KBM-7 (cell line): Measurements from ENCODE around the gene ACTR3.
A peak's percentile ranks its signal among the peaks of the same experiment; 100 is the strongest.

Experiments
- DNase-seq: peaks from one replicate; pipeline ENCODE4 v3.0.0-alpha.2; 2015
- in situ Hi-C: fragments of 300-500 bp; cut with MboI; formaldehyde crosslinking; loops from 2 replicates; pipeline ENCODE4 v1.14.3; 2020; ENCODE audit warnings: low sequenced_read_pairs, low pct_unique_long_range_greater_than_20kb, mixed read lengths

Gene ACTR3

DNA sequence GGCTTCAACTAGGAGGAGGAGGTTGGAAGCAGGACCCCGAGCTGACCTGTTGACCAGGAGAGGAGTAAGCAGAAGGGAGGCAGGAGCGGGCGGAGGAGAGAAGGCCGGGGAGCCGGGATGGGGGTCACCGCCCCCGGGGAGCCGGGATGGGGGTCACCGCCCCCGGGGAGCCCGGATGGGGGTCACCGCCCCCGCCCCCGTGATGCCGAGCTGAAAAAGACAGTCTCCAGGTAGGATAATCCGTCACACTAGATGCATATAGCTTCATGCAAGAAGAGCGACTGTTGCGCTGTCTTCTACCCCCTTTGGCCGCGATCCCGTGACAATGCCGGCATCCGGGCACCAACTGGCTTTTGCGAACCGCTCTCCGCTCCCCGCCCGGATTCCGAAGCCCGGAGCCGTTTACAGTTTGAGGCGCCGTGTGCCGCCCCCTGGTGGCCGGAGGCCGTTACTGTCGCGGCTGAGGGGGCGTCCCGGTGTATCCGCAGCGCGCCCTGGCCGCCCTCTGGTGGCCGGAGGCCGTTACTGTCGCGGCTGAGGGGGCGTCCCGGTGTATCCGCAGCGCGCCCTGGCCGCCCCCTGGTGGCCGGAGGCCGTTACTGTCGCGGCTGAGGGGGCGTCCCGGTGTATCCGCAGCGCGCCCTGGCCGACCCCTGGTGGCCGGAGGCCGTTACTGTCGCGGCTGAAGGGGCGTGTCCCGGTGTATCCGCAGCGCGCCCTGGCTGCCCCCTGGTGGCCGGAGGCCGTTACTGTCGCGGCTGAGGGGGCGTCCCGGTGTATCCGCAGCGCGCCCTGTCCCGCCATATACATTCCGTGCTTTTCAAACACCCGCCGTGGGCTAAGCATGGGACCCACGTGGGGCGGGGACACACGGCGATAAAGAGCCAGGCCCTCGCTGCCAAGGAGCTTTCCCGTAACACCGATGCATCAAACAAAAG lies 89.6 kb downstream of the ACTR3 start:
- in situ Hi-C loops: loop anchor here (25.0 kb wide), 1 partner anchor 583 kb away; no protein-coding TSS in a partner anchor
- DNase-seq: no peak

DNA sequence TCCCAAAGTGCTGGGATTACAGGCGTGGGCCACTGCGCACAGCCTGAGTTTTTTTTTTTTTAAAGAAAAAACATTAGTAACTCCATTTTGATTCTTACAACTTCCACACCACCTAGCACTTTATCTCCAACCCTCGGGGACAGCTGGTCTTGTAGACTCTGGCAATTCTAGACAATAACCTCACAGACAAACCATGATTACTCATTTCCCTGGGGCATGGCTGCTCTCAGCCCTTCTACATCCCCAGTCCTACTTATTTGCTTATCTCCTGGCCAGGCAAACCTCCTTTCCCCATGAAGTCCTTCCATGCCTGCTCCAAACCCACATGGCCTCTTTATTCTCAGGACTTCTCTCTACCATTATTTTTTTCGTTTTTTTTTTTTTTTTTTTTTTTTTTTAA lies 91.1 kb downstream of the ACTR3 start:
- in situ Hi-C loops: loop anchor here (25.0 kb wide), 1 partner anchor 581 kb away; no protein-coding TSS in a partner anchor
- DNase-seq: no peak

DNA sequence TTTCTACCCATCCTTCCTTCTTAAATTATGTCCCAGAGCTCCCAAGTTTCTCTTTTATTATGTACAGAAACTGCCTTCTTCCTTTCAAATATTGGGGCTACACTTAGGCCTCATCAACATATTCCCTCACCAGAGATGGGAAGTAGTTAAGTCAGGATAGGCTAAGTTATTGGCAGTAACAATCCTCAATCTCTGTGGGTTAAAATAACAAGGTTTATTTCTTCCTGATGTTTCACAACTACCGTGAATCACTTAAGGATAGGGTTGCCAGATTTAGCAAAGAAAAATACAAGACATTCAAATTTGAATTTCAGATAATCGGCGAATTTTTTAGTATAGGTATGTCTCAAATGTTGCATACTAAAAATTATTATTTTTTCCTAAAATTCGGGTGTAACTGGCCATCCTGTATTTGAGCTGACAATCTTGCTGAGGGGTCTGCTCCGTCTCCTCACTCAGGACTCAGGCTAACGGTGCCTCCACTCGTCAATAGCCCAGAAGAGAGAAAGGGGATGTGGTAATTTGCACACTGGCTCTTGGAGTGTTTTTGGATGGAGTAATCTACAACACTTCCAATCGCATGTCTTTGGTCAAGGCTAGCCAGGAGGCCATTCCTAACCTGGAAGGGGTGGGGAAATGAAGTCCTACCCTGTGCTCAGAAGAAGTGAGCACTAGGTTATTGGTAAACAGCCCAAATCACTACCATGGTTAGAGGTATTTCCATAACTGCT lies 91.7 kb downstream of the ACTR3 start:
- DNase-seq: no peak
- in situ Hi-C loops: loop anchor here (25.0 kb wide), 1 partner anchor 581 kb away; no protein-coding TSS in a partner anchor

DNA sequence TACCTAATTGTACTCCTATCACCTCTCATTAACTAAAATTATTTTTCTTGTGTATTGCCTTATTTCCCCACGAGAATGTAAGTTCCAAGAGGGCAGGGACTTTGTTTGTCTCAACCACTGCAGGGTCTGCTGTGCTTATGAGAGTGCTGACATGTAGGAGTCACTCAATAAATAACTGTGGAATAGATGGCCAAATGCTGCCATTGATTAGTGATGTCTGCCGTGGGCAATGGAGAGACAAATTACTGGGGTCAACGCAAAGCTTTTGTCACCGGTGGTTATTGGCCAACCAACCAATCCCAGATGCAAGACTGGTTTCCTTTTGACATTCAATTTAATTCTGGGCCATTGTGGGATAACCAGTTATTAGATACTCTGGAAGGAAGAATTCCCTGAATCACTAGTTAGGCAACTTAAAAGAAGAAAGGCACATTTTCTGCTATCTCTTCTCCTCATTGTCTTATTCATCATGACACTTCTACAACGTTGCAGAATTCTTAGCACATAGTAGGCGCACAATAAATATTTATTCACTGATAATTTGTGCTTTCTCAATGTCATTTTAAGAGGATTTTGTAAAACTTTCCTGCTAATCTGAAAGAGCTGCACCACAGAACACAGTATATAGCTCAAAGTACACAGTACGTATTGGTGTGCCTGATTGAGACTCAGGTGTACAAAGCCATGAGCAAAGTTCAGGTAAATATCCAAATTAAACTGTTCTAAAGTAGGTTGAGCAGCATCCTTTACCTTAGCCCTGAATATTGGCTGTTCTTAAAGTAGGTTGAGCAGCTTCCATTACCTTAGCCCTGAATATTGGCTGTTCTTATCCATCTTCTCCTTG lies 95.9 kb downstream of the ACTR3 start:
- no peak for DNase-seq
- in situ Hi-C loops: loop anchor here (25.0 kb wide), 1 partner anchor 577 kb away; no protein-coding TSS in a partner anchor

DNA sequence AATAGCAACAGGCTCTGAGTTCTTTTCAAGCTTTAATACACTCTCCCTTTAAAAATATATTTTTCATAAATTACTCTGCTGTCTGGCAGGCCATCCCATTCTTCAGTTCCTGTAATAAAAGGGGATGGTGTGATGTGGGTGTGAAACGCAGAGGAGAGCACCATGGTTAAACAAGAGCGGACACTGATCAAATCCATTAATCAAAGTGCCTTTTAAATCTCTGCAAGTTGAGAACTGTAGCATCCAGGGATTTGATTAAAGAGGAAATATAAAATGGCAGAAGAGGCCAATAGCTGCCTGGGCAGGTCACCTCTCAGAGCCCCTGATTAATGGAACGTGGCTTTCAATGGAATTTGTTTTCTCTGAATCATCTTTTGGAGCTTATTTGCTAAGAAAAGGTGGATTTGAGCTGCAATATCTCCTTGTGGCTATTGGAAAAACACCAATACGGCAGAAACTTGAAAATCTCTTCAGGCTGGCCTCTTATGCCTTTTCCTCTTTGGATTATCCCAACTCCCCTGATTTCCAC lies 96.9 kb downstream of the ACTR3 start:
- in situ Hi-C loops: loop anchor here (25.0 kb wide), 1 partner anchor 575 kb away; no protein-coding TSS in a partner anchor
- no peak for DNase-seq

DNA sequence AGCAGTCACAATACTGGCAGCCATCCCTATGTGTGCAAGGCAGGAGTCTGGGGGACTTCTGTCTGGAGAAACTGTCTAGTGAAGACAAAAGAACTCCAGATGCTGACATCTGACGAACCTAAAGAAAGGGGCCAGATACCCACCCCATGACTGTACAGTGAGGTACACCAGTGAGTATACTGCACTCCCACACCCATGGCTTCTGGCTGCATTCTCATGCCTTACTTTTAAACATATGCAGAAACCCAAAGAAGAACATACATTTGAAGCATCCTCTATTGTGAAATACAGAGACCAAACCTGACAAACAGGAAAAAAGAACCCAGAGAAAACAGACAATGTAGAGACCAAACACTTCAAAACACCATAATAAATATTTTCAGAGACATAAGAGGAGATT lies 102.2 kb downstream of the ACTR3 start:
- in situ Hi-C loops: loop anchor here (25.0 kb wide), 1 partner anchor 570 kb away; no protein-coding TSS in a partner anchor
- no peak for DNase-seq

DNA sequence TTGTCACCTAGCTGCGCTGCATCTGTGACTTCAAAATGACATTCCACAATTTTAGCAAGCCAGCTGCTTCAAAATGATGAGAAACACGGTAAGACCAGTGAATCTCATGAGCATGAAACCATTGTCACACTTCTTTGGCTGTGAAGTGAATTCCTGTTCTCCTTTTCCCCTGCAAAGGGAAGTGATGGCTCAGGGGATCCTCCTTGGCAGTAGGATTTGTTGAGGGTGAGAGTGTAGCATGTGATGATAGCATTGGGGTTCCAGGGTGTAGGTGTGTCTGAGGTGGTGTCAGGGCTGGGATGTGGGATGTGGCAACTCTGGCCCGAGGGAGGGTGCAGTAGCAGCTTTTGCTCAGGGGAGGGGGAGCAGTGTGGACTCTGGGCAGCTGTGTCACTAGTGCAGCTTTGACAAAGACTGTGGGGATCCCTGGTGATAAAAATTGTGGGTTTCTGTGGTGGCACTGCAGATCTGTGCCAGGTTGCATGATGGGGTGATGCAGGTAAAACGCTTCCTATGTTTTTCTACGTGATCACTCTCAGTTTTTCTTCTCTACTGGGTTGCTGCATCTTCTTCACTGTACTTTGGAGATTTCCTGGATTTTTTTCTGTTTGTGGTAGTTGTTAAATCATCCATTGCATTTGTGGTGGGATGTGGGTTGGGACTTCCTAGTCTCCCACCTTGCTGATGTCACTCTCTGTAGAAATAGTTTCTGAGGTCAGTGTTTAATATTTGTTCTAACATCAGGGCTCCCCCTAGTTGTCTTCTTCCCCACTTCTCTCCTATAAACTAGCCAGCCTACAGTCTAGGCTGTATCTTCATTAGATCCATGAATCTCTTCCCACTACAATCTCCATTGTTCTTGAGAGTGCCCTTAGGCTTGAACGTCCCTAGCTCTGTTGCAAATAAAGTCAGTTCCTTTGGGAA lies 107.0 kb downstream of the ACTR3 start:
- DNase-seq: peak; percentile 11
- in situ Hi-C loops: loop anchor here (25.0 kb wide), 1 partner anchor 565 kb away; no protein-coding TSS in a partner anchor

DNA sequence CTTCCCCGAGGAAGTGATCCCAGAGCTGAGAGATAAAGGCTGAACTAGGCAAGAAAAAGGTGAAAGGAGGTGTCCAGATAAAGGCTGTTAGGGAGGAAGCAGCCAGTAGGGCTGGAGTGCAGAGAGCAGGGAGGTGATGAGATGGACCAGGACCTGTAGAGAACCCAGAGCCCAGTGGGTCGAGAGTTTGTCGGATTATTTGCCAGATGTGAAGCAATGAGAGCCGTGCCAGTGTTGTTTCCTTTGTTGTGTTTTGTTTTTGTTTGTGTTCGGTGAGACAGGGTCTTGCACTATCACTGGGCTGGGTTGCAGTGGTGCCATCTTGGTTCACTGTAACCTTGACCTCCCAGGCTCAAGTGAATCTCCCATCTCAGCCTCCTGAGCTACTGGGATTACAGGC lies 111.3 kb downstream of the ACTR3 start:
- in situ Hi-C loops: no loop called here
- DNase-seq: no peak

DNA sequence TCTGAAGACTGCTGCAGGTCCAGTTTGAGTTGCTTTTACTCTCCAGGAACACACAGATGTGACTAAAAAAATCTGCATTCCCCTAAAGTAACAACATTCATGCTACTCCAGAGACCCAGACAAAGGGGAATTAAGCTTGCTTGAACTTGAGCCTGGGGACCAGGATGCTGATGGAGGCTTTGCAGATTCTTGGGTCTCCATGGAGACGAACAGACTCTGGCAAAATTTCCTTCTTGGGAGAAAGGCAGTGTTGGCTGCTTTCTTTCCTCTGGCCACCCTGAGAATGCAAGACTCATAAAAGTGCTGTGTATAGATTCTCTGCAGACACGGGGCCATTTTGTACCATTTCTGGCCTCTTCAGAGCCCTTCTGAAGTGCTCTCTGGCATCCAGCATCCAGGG lies 112.0 kb downstream of the ACTR3 start:
- in situ Hi-C loops: no loop called here
- DNase-seq: no peak

DNA sequence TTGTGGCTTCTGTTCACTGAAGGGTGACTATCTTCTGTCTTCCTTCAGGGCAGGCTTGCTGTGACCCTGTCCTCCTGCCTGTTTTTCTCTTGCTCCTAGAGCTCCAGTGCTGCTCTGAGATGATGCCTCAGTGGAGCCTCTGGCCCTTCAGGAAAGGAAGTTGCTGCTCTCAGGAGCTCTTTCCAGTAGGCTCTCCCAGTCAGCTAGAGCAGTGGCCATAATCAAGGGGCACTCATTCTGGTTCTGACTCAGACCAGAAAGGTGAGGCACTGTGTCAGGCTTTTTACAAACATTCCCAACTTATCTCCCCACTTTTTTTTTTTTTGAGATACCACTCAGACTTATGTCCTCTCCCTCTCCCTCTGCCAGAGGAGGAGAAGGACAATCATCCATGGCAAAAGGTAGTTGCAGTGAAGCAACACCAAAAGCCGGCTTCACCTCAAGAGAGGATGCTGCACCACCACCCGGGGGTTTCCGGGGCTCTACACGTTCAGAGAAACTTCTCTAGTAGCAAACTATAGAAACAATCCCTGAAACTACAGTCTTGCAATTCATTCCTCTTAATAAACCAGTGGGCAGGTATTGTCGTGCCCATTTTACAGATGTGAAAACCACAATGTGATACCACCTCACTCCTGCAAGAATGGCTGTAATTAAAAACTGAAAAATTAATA lies 115.4 kb downstream of the ACTR3 start:
- in situ Hi-C loops: no loop called here

DNA sequence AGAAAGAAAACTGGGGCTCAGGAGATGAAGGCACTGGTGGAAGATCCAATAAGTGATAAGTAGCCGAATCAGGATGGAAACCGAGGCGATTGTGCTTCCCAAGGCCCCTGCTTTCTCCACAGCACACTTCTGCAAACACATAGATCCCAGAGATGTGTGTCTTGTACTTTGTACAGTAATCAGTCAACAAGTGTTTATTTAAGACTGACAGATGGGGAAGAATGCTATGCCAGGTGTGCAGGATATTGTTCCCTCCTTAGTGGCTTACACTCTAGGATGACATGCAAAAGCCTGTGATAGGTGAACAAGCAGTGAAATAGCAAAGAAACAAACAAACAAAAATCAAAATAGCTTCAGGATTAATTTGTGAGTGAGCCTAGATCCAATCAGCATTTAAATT lies 116.6 kb downstream of the ACTR3 start:
- no peak for DNase-seq
- in situ Hi-C loops: no loop called here

More for the DNA sequence above, 115.4 kb downstream of the ACTR3 start:
- no peak for DNase-seq

DNA sequence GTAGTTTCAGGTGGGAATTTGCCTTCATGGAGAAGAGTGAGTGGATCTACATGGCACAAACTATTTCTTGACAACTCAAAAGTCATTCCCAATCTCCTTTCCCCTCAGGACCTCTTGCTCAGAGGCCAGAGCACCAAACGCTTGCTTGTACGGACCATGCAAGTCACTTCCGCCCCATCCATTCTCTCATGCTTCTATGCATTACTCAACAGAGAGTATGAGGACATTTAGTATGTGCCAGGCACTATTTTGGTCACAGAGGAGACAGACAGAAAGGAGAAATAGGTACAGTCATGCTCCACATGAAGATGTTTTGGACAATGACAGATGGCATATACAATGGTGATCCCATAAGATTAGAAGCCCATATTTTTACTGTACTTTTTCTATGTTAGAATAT lies 117.5 kb downstream of the ACTR3 start:
- in situ Hi-C loops: no loop called here
- DNase-seq: no peak

DNA sequence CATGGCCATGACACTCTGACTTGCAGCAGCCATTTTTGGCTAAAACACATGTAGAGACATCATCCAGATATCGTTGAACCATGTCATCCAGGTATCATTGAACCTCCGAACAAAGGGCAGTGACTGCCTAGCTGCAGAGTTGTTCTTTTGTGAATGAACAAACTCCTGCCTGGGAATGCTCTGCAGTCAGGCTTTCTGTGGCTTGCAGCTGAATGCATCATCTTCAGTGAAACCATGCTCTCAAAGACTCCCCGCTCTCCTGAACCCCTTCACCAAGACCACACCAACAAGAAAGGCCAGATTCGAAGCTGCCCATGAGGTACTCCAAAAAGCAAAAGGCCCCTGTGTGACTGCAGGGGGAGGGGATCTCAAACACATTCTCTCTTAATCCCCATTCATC lies 118.8 kb downstream of the ACTR3 start:
- DNase-seq: no peak
- in situ Hi-C loops: no loop called here

DNA sequence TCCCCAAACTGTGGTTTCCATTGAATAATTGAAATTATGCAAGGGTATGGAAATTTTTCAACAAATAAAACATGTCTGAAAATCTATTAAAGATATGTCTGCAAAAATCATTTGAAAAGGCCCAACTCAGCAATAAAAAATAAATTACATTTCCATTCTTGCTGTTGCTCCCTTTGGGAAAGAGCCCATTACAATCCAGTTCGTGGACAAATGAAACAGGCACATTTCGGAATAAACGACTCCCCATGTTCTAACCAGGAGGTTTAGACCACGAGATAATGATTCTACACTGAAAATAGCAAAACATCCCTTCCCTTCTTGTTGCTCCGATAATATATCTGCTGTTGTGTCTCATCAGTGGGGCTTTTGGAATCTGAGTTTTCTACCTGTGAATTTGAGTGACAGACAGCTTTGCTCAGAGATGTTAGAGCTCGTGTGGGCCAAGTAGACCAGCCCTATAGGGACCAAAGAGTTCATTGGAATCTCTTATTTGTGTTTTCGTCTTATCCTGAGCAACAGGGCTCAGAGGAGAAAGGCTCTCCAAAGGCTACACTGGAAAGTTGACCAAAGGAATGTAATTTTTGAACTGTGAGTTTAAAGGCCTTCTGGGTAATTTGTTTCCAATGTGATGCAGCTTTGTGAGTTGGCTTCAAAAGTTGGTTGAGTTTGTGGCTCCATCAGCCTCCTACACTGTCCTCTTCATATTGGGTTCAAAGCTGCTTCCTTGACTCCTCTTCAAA lies 119.5 kb downstream of the ACTR3 start:
- in situ Hi-C loops: no loop called here
- no peak for DNase-seq

DNA sequence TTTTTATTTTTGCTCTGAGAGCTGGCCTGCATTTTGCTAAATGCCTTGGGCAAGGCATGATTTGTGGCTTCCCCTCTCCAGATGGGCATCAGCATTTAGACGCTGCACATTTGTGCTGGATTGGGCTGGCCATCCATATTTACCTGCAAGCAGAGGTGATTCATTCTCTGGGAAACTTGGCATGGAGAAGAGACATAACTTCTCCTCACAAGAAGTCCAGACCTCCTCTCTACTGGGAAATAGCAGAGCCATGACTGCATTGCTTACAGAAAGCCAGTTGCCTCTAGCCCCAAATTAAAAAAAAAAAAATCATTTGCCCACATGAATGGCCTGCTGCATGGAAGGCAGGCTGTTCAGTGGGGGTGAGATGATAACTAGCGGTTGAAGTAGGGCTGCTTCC lies 120.1 kb downstream of the ACTR3 start:
- no peak for DNase-seq
- in situ Hi-C loops: no loop called here

DNA sequence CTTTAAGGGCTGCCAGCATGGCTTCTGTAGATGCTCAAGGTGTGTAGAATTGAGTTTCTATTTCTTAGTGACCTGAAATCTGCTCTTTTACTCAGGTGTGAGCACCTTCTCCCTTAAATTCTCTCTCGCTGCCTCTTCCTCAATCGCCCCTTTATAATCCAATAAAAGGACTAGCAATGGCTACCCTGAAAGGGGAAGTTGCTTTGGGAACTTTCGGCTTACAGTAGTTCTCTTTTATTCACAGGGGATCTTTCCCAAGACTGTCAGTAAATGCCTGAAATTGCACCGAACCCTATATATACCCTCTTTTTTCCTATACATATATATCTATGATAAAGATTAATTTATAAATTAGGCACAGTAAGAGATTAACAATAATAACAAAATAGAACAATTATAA lies 121.8 kb downstream of the ACTR3 start:
- DNase-seq: peak; percentile 16
- in situ Hi-C loops: no loop called here
